GM18867 (cell line): ENCODE measurements around the gene RAD51B.
"Not testable (repeated sequence)": the region's sequence is repeated elsewhere in the genome, so short reads cannot be mapped to it uniquely, and the experiment has no call there.

Experiments
- ATAC-seq: cut with Tn5 transposase; IDR thresholded peaks from one replicate; pipeline ENCODE4 v1.9.1; 2021; ENCODE audit warnings: mild to moderate bottlenecking, moderate library complexity; ENCODE audit not compliant: unreplicated experiment

Gene RAD51B

GRCh38 chr14:68762953-68763764 lies 943.6 kb downstream of the RAD51B start:
- no peak for ATAC-seq

GRCh38 chr14:68763843-68764242 lies 944.3 kb downstream of the RAD51B start:
- ATAC-seq: not testable (repeated sequence)

- ATAC-seq: no peak
Measured at GRCh38 chr14:68766299-68767247, 947.0 kb downstream of the RAD51B start.

GRCh38 chr14:68767248-68767645 lies 947.7 kb downstream of the RAD51B start:
- no peak for ATAC-seq

- ATAC-seq: no peak
Measured at GRCh38 chr14:68768316-68768715, 948.7 kb downstream of the RAD51B start.

- ATAC-seq: no peak
Measured at GRCh38 chr14:68770051-68770450, 950.5 kb downstream of the RAD51B start.

GRCh38 chr14:68770553-68771286 lies 951.1 kb downstream of the RAD51B start:
- no peak for ATAC-seq

GRCh38 chr14:68771631-68772030 lies 952.1 kb downstream of the RAD51B start:
- ATAC-seq: no peak

GRCh38 chr14:68772761-68773381 lies 953.3 kb downstream of the RAD51B start:
- no peak for ATAC-seq

GRCh38 chr14:68774771-68775613 lies 955.4 kb downstream of the RAD51B start:
- no peak for ATAC-seq

GRCh38 chr14:68775614-68776126 lies 956.1 kb downstream of the RAD51B start:
- no peak for ATAC-seq

- ATAC-seq: no peak
Measured at GRCh38 chr14:68777644-68778043, 958.1 kb downstream of the RAD51B start.
